ENCODE data around the gene NCOR2. TPM values are rescaled to one million over a fixed set of nuclear protein-coding genes. Genes with fewer than 3 reads are reported as not detected.

NCOR2 gene
- total RNA-seq, 6 experiments from 2014 or later = 38.1 to 87.5 (median 45.0) TPM

GRCh38 chr12:124564232-124564958 is 3.0 kb downstream of the NCOR2 start:
- TF ChIP-seq POLR2A (IDR thresholded peaks at IDR 0.05) (no peak), CTCF (IDR thresholded peaks at IDR 0.05) (no peak)
- H3K4me1 ChIP-seq = peaks cover 0 to 23% (median 5%) of the 10 kb centered on the region in 4 donors
- no peak overlapping the region for H3K27ac ChIP-seq

GRCh38 chr12:124563809-124564208 is 3.6 kb downstream of the NCOR2 start:
- no peak for TF ChIP-seq CTCF (IDR thresholded peaks at IDR 0.05)
- TF ChIP-seq POLR2A (IDR thresholded peaks at IDR 0.05) = no peak
- H3K36me3 ChIP-seq = no peaks in the 10 kb centered on the region
- intact Hi-C loops (cut with DNase I) = loop anchor here in 1 of 2 donors (10.0 kb wide), 1 partner anchor 201 kb away; no protein-coding TSS in a partner anchor
- DNase-seq (no peak), ATAC-seq (no peak)
- peaks cover 0 to 19% (median 5%) of the 10 kb centered on the region in 4 donors for H3K4me1 ChIP-seq
- no peak overlapping the region for H3K4me3 ChIP-seq
- WGBS (ENCODE audit: insufficient coverage, low coverage, low lambda C conversion rate, missing lambda C conversion rate) = 81% methylated on average over 7 of the region's 10 CpGs
- H3K27me3 ChIP-seq = no peaks in the 10 kb centered on the region
- H3K9me3 ChIP-seq = no peaks in the 10 kb centered on the region
- no peak overlapping the region for H3K27ac ChIP-seq

More at GRCh38 chr12:124564232-124564958, 3.0 kb downstream of the NCOR2 start:
- Histone ChIP-seq H3K36me3 (no peaks in the 10 kb centered on the region), H3K27me3 (no peaks in the 10 kb centered on the region), H3K4me3 (no peak overlapping the region), H3K9me3 (no peaks in the 10 kb centered on the region)
- no peak for DNase-seq
- intact Hi-C loops (cut with DNase I) = loop anchor here in 1 of 2 donors (10.0 kb wide), 1 partner anchor 200 kb away; no protein-coding TSS in a partner anchor
- 32% methylated on average over 12 of the region's 19 CpGs for WGBS (ENCODE audit: insufficient coverage, low coverage, low lambda C conversion rate, missing lambda C conversion rate)
- no peak for ATAC-seq

GRCh38 chr12:124563401-124563800 is 4.0 kb downstream of the NCOR2 start:
- DNase-seq = no peak
- intact Hi-C loops (cut with DNase I) = loop anchor here in 1 of 2 donors (10.0 kb wide), 1 partner anchor 201 kb away; no protein-coding TSS in a partner anchor
- peaks cover 0 to 15% (median 5%) of the 10 kb centered on the region in 4 donors for H3K4me1 ChIP-seq
- TF ChIP-seq CTCF (IDR thresholded peaks at IDR 0.05) (no peak), POLR2A (IDR thresholded peaks at IDR 0.05) (no peak)
- no peak overlapping the region for H3K27ac ChIP-seq
- no peaks in the 10 kb centered on the region for H3K9me3 ChIP-seq
- no peak for ATAC-seq
- no peaks in the 10 kb centered on the region for H3K36me3 ChIP-seq
- no peaks in the 10 kb centered on the region for H3K27me3 ChIP-seq
- no peak overlapping the region for H3K4me3 ChIP-seq
- 79% methylated on average over 8 of the region's 11 CpGs for WGBS (ENCODE audit: insufficient coverage, low coverage, low lambda C conversion rate, missing lambda C conversion rate)

GRCh38 chr12:124562796-124563181 is 4.6 kb downstream of the NCOR2 start:
- Histone ChIP-seq H3K4me1 (peaks cover 0 to 10% (median 5%) of the 10 kb centered on the region in 4 donors), H3K9me3 (no peaks in the 10 kb centered on the region), H3K27ac (no peak overlapping the region), H3K36me3 (no peaks in the 10 kb centered on the region), H3K4me3 (no peak overlapping the region), H3K27me3 (no peaks in the 10 kb centered on the region)
- WGBS (ENCODE audit: insufficient coverage, low coverage, low lambda C conversion rate, missing lambda C conversion rate) = no CpG with 5 or more reads among the region's 4 CpGs
- ATAC-seq (no peak), DNase-seq (no peak)
- intact Hi-C loops (cut with DNase I) = loop anchor here in 1 of 2 donors (10.0 kb wide), 1 partner anchor 202 kb away; no protein-coding TSS in a partner anchor
- no peak for TF ChIP-seq POLR2A (IDR thresholded peaks at IDR 0.05)
- TF ChIP-seq CTCF (IDR thresholded peaks at IDR 0.05) = no peak

Measured in right lobe of liver (tissue), 6 donors.